ENCODE measurements around the gene ALG8. TPM values are rescaled to one million over a fixed set of nuclear protein-coding genes. Genes with fewer than 3 reads are reported as not detected.

ALG8 gene
- total and polyA plus RNA-seq, 8 donors = 10.8 to 29.0 (median 17.8) TPM

DNA sequence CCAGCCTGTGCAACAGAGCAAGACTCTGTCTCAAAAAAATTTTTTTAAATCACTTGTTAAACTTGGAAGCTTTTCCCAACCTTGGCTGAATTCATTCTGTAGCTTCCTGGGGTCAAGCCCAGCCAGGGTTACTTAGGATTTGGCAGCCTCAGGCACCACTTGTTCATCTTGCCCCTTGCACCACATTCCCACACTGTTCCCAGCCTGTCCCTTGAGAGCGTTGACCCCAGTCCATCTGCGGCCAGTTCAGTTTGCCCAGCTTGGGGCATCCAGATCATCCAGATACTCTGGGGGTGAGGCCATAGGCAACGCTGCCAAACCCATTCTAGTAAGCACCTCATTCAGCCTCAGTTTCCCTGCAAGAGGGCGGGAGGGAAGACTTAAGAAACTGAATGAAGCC, 84.5 kb downstream of the ALG8 start:
- ATAC-seq = peak in 1 of 4 donors; percentile 34
- H3K27ac ChIP-seq = no peak overlapping the region
- DNase-seq = no peak
- H3K9me3 ChIP-seq = no peaks in the 10 kb centered on the region
- 92 to 95% methylated on average over 4 of the region's 4 CpGs for WGBS, 2 donors
- H3K4me3 ChIP-seq = no peak overlapping the region
- no peaks in the 10 kb centered on the region for H3K36me3 ChIP-seq
- intact Hi-C loops (cut with DNase I) = no loop called here
- no peaks in the 10 kb centered on the region for H3K27me3 ChIP-seq
- FAIRE-seq = no peak
- no peak for TF ChIP-seq CTCF (IDR thresholded peaks at IDR 0.05)
- no peaks in the 10 kb centered on the region for H3K4me1 ChIP-seq

DNA sequence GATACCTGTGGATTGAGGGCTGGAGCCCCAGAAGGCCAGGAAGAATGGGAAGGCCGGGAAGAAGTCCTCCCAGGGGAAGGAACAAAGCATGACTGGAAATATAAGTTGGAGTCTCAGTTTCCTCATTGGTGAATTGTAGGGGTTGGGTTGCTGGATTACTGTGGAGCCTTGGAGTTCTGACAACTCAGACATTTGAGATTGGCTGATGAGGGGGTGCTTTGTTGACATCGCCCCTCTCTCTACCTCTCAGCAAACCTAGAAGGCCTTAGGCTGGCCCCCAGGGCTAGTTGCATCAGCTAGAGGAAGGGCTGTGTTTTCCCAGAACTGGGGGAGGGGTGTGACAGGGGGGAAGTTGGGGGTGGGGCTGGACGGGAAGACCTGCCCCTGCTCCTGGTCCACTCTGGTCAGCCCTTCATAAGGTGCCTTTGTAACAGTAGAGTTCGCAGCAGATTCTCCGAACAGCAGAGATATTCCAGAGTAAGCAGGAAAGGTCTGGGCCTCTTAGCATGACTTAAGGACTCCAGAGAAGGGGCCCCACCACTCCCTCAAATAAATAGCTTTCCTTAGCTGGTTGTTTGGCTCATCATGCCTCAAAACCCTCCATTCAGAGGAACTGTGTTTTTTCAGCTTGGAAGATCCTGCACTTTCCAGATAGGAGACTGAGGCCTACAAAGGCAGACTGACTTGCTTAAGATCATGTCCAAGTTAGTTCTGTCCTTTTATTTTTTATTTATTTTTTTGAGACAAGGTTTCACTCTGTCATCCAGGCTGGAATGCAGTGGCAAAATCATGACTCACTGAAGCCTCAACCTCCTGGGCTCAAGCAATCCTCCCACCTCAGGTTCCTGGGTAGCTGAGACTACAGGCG, 88.2 kb downstream of the ALG8 start:
- no peaks in the 10 kb centered on the region for H3K36me3 ChIP-seq
- no peaks in the 10 kb centered on the region for H3K9me3 ChIP-seq
- DNase-seq (no peak), ATAC-seq (no peak), FAIRE-seq (no peak)
- WGBS, 2 donors = 81 to 86% methylated on average over 6 of the region's 6 CpGs
- H3K4me3 ChIP-seq = no peak overlapping the region
- no peak for TF ChIP-seq CTCF (IDR thresholded peaks at IDR 0.05)
- H3K4me1 ChIP-seq = no peaks in the 10 kb centered on the region
- H3K27ac ChIP-seq = no peak overlapping the region
- intact Hi-C loops (cut with DNase I) = no loop called here
- no peaks in the 10 kb centered on the region for H3K27me3 ChIP-seq

Other genes with a start within 250 kb of the ALG8 start
- gene INTS4, start 145.0 kb downstream of the ALG8 start, total RNA-seq = 10 to 100 TPM; 15.9 to 26.8 (median 17.9) TPM
- gene INTS4, start 145.0 kb downstream of the ALG8 start, polyA plus RNA-seq = 10 to 100 TPM; 17.8 to 27.1 TPM
- 10 to 100 TPM; 11.9 to 20.7 (median 13.9) TPM for gene KCTD14, start 116.3 kb downstream of the ALG8 start, total RNA-seq
- 1 to 10 TPM; 7.0 to 8.2 TPM for gene KCTD14, start 116.3 kb downstream of the ALG8 start, polyA plus RNA-seq
- gene THRSP, start 75.8 kb downstream of the ALG8 start, total RNA-seq = 1 to 10 TPM in 2 of 6 donors, not detected in 4; 4.5 to 9.2 TPM
- gene THRSP, start 75.8 kb downstream of the ALG8 start, polyA plus RNA-seq = 1 to 10 TPM in 1 of 2 donors, under 1 TPM in 1; 0.63 to 3.3 TPM
- 10 to 100 TPM; 57.7 to 80.4 (median 73.6) TPM for gene NDUFC2, start 59.8 kb downstream of the ALG8 start, total RNA-seq
- 100 to 1,000 TPM in 1 of 2 donors, 10 to 100 TPM in 1; 42.6 to 114 TPM for gene NDUFC2, start 59.8 kb downstream of the ALG8 start, polyA plus RNA-seq
- gene KCTD21, start 49.0 kb upstream of the ALG8 start, total RNA-seq = 1 to 10 TPM; 2.2 to 4.8 (median 2.7) TPM
- 1 to 10 TPM; 1.9 to 3.4 TPM for gene KCTD21, start 49.0 kb upstream of the ALG8 start, polyA plus RNA-seq
- 1 to 10 TPM; 2.2 to 5.8 (median 4.1) TPM for gene USP35, start 49.3 kb upstream of the ALG8 start, total RNA-seq
- gene USP35, start 49.3 kb upstream of the ALG8 start, polyA plus RNA-seq = 10 to 100 TPM in 1 of 2 donors, 1 to 10 TPM in 1; 5.8 to 13.0 TPM